HEK293 (cell line): ENCODE results near the gene ASIC4.

Experiments used
- ZNF112 ChIP-seq: fragments of 450-650 bp; formaldehyde crosslinking; IDR thresholded peaks from 2 replicates; pipeline ENCODE4 v1.5.0; 2017; ENCODE audit warnings: missing biosample characterization, missing genetic modification characterization
- ZNF214 ChIP-seq: fragments of 450-650 bp; formaldehyde crosslinking; IDR thresholded peaks from 2 replicates; pipeline ENCODE4 v1.5.1; 2017; ENCODE audit warnings: missing biosample characterization, mild to moderate bottlenecking, missing genetic modification characterization, borderline replicate concordance
- ZSCAN23 ChIP-seq: fragments of 450-650 bp; formaldehyde crosslinking; IDR thresholded peaks from 2 replicates; pipeline ENCODE4 v1.5.1; 2016; ENCODE audit warnings: missing biosample characterization, missing genetic modification characterization

DNA sequence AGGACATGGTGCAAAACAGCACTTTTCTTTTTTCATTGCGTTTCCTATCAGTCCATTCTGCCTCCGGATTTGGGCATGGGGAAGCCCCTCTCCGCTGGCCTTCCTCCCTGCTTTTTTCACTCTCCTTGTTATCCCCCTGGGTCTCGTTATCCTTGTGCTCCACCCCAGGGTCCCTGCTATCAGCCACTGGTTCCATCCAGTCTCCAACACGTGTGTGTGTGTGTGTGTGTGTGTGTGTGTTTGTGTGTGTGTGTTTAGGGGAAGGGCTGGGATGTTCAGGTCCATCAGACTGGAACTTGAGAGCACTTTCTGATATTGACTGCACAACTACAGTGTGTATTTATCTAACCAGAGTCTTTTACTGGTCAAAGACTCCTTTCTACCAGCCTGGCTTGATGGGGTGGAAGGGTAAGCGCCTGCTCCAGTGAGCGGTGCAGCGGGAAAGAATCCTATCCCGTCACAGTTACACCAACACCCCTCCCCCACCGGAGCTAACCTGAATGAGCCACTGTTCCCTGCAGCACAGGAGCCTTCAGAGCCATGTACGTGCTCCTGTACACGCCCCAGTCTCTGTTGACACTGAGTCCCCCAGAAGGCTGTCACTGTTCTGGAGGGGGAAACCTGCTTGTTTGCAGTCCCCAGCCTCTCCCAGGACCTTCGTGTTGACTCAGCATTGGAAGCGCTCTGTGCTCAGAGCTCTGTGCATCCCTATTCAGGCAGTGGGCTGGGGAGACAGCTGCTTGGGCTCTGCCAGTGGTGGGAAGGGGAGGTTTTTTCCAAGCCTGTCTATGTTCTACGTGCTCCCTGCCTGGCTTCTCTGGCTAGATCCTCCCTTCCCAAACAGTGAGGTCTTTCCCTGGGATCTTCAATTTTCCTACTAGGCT is 62.5 kb downstream of the ASIC4 start:
- TF ChIP-seq ZSCAN23 (tag by site-specific recombination): no peak
- TF ChIP-seq ZNF214: no peak
- TF ChIP-seq ZNF112 (tag by site-specific recombination): no peak
